HepG2 (cell line): ENCODE results near the gene TAF6L. TPM values are rescaled to one million over a fixed set of nuclear protein-coding genes. Genes with fewer than 3 reads are reported as not detected.
A peak's percentile ranks its signal among the peaks of the same experiment; 100 is the strongest.

ENCODE experiments used
- GMEB2 ChIP-seq: IDR thresholded peaks from 2 replicates; pipeline ENCODE4 v1.6.1; 2016; ENCODE audit warnings: missing biosample characterization, missing genetic modification reagents, low read depth
- HOXA5 ChIP-seq: sonication (generic); formaldehyde crosslinking; IDR thresholded peaks from 2 replicates; pipeline ENCODE4 v1.4.0; 2020; ENCODE audit warnings: missing genetic modification reagents
- MIER3 ChIP-seq: IDR thresholded peaks from 2 replicates; pipeline ENCODE4 v1.6.1; 2016; ENCODE audit warnings: missing compliant biosample characterization, borderline replicate concordance
- POLR2G ChIP-seq: fragments of 200-400 bp; formaldehyde crosslinking; IDR thresholded peaks from 2 replicates; pipeline ENCODE4 v1.6.1; 2018; ENCODE audit warnings: mild to moderate bottlenecking, low read depth, low read length, moderate library complexity
- PREB ChIP-seq: sonication (generic); formaldehyde crosslinking; IDR thresholded peaks from 2 replicates; pipeline ENCODE4 v1.4.0; 2020; ENCODE audit warnings: missing genetic modification reagents
- RAD21 ChIP-seq: fragments of 450-650 bp; formaldehyde crosslinking; IDR thresholded peaks from 2 replicates; pipeline ENCODE4 v1.5.0; 2020; ENCODE audit warnings: mild to moderate bottlenecking
- SALL2 ChIP-seq: sonication (generic); formaldehyde crosslinking; IDR thresholded peaks from 2 replicates; pipeline ENCODE4 v1.8.1; 2023; ENCODE audit warnings: mild to moderate bottlenecking, missing genetic modification reagents, inconsistent platforms
- SNRNP70 ChIP-seq: fragments of 200-400 bp; formaldehyde crosslinking; IDR thresholded peaks from 2 replicates; pipeline ENCODE4 v1.6.1; 2017; ENCODE audit warnings: mild to moderate bottlenecking, low read depth, low read length, moderate library complexity
- SRSF9 ChIP-seq: fragments of 200-400 bp; formaldehyde crosslinking; IDR thresholded peaks from 2 replicates; pipeline ENCODE4 v1.6.1; 2018; ENCODE audit warnings: borderline replicate concordance, mild to moderate bottlenecking, low read depth, low read length; ENCODE audit not compliant: insufficient read depth, poor library complexity, severe bottlenecking
- SSRP1 ChIP-seq: IDR thresholded peaks from 2 replicates; pipeline ENCODE4 v1.6.1; 2016; ENCODE audit warnings: control low read depth
- ZBTB39 ChIP-seq: sonication (generic); formaldehyde crosslinking; IDR thresholded peaks from 2 replicates; pipeline ENCODE4 v1.5.0; 2020; ENCODE audit warnings: missing genetic modification reagents
- ZBTB8A ChIP-seq: sonication (generic); formaldehyde crosslinking; IDR thresholded peaks from 2 replicates; pipeline ENCODE4 v1.4.0; 2020; ENCODE audit warnings: mild to moderate bottlenecking, low read depth, missing genetic modification reagents, borderline replicate concordance
- ZMYM4 ChIP-seq: sonication (generic); formaldehyde crosslinking; IDR thresholded peaks from 2 replicates; pipeline ENCODE4 v1.8.1; 2023; ENCODE audit warnings: mild to moderate bottlenecking, missing genetic modification reagents
- ZNF460 ChIP-seq: sonication (generic); formaldehyde crosslinking; IDR thresholded peaks from 2 replicates; pipeline ENCODE4 v1.5.1; 2020; ENCODE audit warnings: missing genetic modification reagents, mild to moderate bottlenecking, borderline replicate concordance
- ZNF569 ChIP-seq: sonication (generic); formaldehyde crosslinking; IDR thresholded peaks from 2 replicates; pipeline ENCODE4 v1.5.0; 2020; ENCODE audit warnings: mild to moderate bottlenecking, missing genetic modification reagents, moderate library complexity, borderline replicate concordance
- ZNF704 ChIP-seq: sonication (generic); formaldehyde crosslinking; IDR thresholded peaks from 2 replicates; pipeline ENCODE4 v1.8.1; 2023; ENCODE audit warnings: mild to moderate bottlenecking, inconsistent platforms, moderate library complexity, missing genetic modification reagents, borderline replicate concordance
- ZNF737 ChIP-seq: sonication (generic); formaldehyde crosslinking; IDR thresholded peaks from 2 replicates; pipeline ENCODE4 v1.5.0; 2020; ENCODE audit warnings: missing genetic modification reagents, mild to moderate bottlenecking, borderline replicate concordance
- polyA plus RNA-seq, 8 experiments: library from polyadenylated mRNA; depleted of rRNA in 3 of 8; stranded (reverse) in 7 of 8; unstranded in 1 of 8; fragments of >200 nt; fragmentation: Illumina TruSeq in 4 of 8; extraction: Trizol in 4 of 8; gene quantifications; 2 replicates each; pipeline versions ENCODE4 v1.2.1 to v1.2.3, GENCODE V29; 2011 to 2016; ENCODE audit warnings: low read depth in 4 of 8, missing spikeins in 1 of 8, mixed read lengths in 1 of 8; ENCODE audit not compliant: insufficient read depth in 1 of 8
- total RNA-seq, 5 experiments: library from RNA; depleted of rRNA; stranded (reverse); fragments of >200 nt; fragmentation: Illumina TruSeq; extraction: Trizol; gene quantifications; 2 replicates each; pipeline ENCODE4 v1.2.3, GENCODE V29; 2016; ENCODE audit warnings: low read depth in 1 of 5

The TAF6L gene
- total and polyA plus RNA-seq, 2 of the 13 experiments (the other 11 are each of a cell fraction or from before 2014, with no cell fraction given): 12.6 to 19.4 TPM

- no peak for TF ChIP-seq GMEB2
- TF ChIP-seq SRSF9: no peak
- TF ChIP-seq RAD21 (CRISPR knock-in tag): no peak
- no peak for TF ChIP-seq ZBTB39 (CRISPR knock-in tag)
- no peak for TF ChIP-seq POLR2G
- no peak for TF ChIP-seq SSRP1 (CRISPR knock-in tag)
- no peak for TF ChIP-seq ZNF737 (CRISPR knock-in tag)
- TF ChIP-seq SNRNP70: no peak
- TF ChIP-seq PREB (CRISPR knock-in tag): no peak
- peak; percentile 53; the same call in 1 of the 2 replicates for TF ChIP-seq HOXA5
- no peak for TF ChIP-seq ZNF569 (CRISPR knock-in tag)
- 0 out of 2 replicates have a peak, but pooled peaks have one; percentile 3 for TF ChIP-seq ZMYM4 (CRISPR knock-in tag)
- TF ChIP-seq MIER3 (CRISPR knock-in tag): peak; percentile 13; the same call in 1 of the 2 replicates
- TF ChIP-seq ZBTB8A (CRISPR knock-in tag): no peak
- TF ChIP-seq ZNF704: no peak
- no peak for TF ChIP-seq SALL2
- no peak for TF ChIP-seq ZNF460 (CRISPR knock-in tag)
Measured at GRCh38 chr11:62770778-62771143, 435 bp upstream of the TAF6L start (continued).
